MM.1S (cell line): ENCODE measurements around the gene IL1R1.

Experiments used
- CTCF ChIP-seq: fragments of 300-600 bp; sonication (generic); IDR thresholded peaks from 2 replicates; pipeline ENCODE4 v1.5.1; 2016; ENCODE audit warnings: antibody characterized with exemption, low read length, mixed read lengths
- EZH2 ChIP-seq: fragments of 300-600 bp; sonication (generic); optimal IDR thresholded peaks from 2 replicates; pipeline ENCODE3; 2017; ENCODE audit warnings: low read depth, mild to moderate bottlenecking, antibody characterized with exemption, low read length, mixed read lengths
- EZH2phosphoT487 ChIP-seq: fragments of 300-600 bp; sonication (generic); IDR thresholded peaks from 2 replicates; pipeline ENCODE4 v1.6.1; 2018; ENCODE audit warnings: antibody characterized with exemption, low read length

- TF ChIP-seq CTCF (no peak), EZH2 (no peak), EZH2phosphoT487 (no peak)
These were observed 35.4 kb downstream of the IL1R1 start for GRCh38 chr2:102177814-102178478.
